Lower lobe of right lung (tissue), 2 donors: ENCODE measurements around the gene PEX14. TPM values are rescaled to one million over a fixed set of nuclear protein-coding genes. Genes with fewer than 3 reads are reported as not detected.
A peak's percentile ranks its signal among the peaks of the same experiment; 100 is the strongest.

Experiments
- ATAC-seq, 2 donors: fragments of 200-7000 bp; cut with Tn5 transposase; one replicate each; pipeline ENCODE4 v1.9.1; 2020 to 2022; ENCODE audit warnings: mild to moderate bottlenecking in 2 of 2, moderate library complexity in 2 of 2
- DNase-seq: peaks from one replicate; pipeline ENCODE4 v3.0.0-alpha.2; 2020
- H3K27ac ChIP-seq: fragments of 200-600 bp; one replicate; pipeline ENCODE4 v1.8.0; 2022
- H3K27me3 ChIP-seq: fragments of 200-600 bp; one replicate; pipeline ENCODE4 v1.8.0; 2022; ENCODE audit warnings: low read depth
- H3K36me3 ChIP-seq: fragments of 200-600 bp; one replicate; pipeline ENCODE4 v1.8.0; 2022; ENCODE audit warnings: mild to moderate bottlenecking
- H3K4me1 ChIP-seq: fragments of 200-600 bp; one replicate; pipeline ENCODE4 v1.8.0; 2022
- H3K4me3 ChIP-seq: fragments of 200-600 bp; one replicate; pipeline ENCODE4 v1.8.0; 2022; ENCODE audit warnings: mild to moderate bottlenecking
- H3K9me3 ChIP-seq: fragments of 200-600 bp; one replicate; pipeline ENCODE4 v1.8.0; 2022
- CTCF ChIP-seq: fragments of 200-600 bp; IDR thresholded peaks from one replicate; pipeline ENCODE4 v1.8.0; 2022; ENCODE audit warnings: antibody characterized with exemption, mild to moderate bottlenecking
- intact Hi-C: fragments of 100-400 bp; cut with DNase I; formaldehyde crosslinking; loops from one replicate; pipeline ENCODE4 v1.11.0; 2022
- total RNA-seq: library from RNA; stranded (reverse); fragmentation: NEBNext Ultra II Directional; extraction: Animal tissue kit (Norgen Biotek cat#: 25700); gene quantifications from one replicate; pipeline ENCODE4 v1.2.1, GENCODE V29; 2021
- donor health status: DM: no; HTN: yes; CAD: no; lungs with severe emphysema.

PEX14 gene
- total RNA-seq, 1 donor from 2014 or later, result 27.9 TPM

GRCh38 chr1:10507111-10507879 is 32.5 kb downstream of the PEX14 start:
- H3K9me3 ChIP-seq, result no peaks in the 10 kb centered on the region
- no peaks in the 10 kb centered on the region for H3K36me3 ChIP-seq
- peak; percentile 85 to 88 for ATAC-seq
- H3K4me3 ChIP-seq, result no peak overlapping the region
- no peak overlapping the region for H3K27ac ChIP-seq
- TF ChIP-seq CTCF, result peak; percentile 77
- DNase-seq, result peak; percentile 60
- peaks cover 40% of the 10 kb centered on the region for H3K4me1 ChIP-seq
- intact Hi-C loops, result no loop called here
- no peaks in the 10 kb centered on the region for H3K27me3 ChIP-seq

- TF ChIP-seq CTCF, result no peak
- Histone ChIP-seq H3K4me1 (peaks cover 43% of the 10 kb centered on the region), H3K36me3 (no peaks in the 10 kb centered on the region), H3K27me3 (no peaks in the 10 kb centered on the region), H3K4me3 (no peak overlapping the region), H3K27ac (no peak overlapping the region), H3K9me3 (no peaks in the 10 kb centered on the region)
- no peak for DNase-seq
- ATAC-seq, result no peak
- intact Hi-C loops, result no loop called here
Measured at GRCh38 chr1:10508511-10508951, 33.8 kb downstream of the PEX14 start.

- peak overlapping the region; percentile 71 for H3K27ac ChIP-seq
Measured at GRCh38 chr1:10509809-10510509, 35.2 kb downstream of the PEX14 start.

GRCh38 chr1:10510520-10511493 is 36.1 kb downstream of the PEX14 start:
- intact Hi-C loops, result loop anchor here (10.0 kb wide), 1 partner anchor 354 kb away; no protein-coding TSS in a partner anchor
- H3K4me3 ChIP-seq, result no peak overlapping the region
- peak; percentile 72 to 76 for ATAC-seq
- H3K36me3 ChIP-seq, result no peaks in the 10 kb centered on the region
- peak overlapping the region; percentile 71 for H3K27ac ChIP-seq
- no peak for DNase-seq
- TF ChIP-seq CTCF, result no peak
- H3K9me3 ChIP-seq, result no peaks in the 10 kb centered on the region
- H3K4me1 ChIP-seq, result peaks cover 61% of the 10 kb centered on the region
- no peaks in the 10 kb centered on the region for H3K27me3 ChIP-seq

More at GRCh38 chr1:10509809-10510509, 35.2 kb downstream of the PEX14 start:
- no peaks in the 10 kb centered on the region for H3K27me3 ChIP-seq
- H3K4me3 ChIP-seq, result no peak overlapping the region
- DNase-seq, result no peak
- ATAC-seq, result no peak
- intact Hi-C loops, result loop anchor here (10.0 kb wide), 1 partner anchor 355 kb away; no protein-coding TSS in a partner anchor
- H3K4me1 ChIP-seq, result peaks cover 52% of the 10 kb centered on the region
- TF ChIP-seq CTCF, result no peak
- H3K36me3 ChIP-seq, result no peaks in the 10 kb centered on the region
- H3K9me3 ChIP-seq, result no peaks in the 10 kb centered on the region

- TF ChIP-seq CTCF, result no peak
- Histone ChIP-seq H3K27me3 (no peaks in the 10 kb centered on the region), H3K9me3 (no peaks in the 10 kb centered on the region), H3K4me3 (no peak overlapping the region), H3K27ac (peak overlapping the region; percentile 71), H3K4me1 (peaks cover 68% of the 10 kb centered on the region), H3K36me3 (no peaks in the 10 kb centered on the region)
- ATAC-seq (no peak), DNase-seq (no peak)
- intact Hi-C loops, result loop anchor here (10.0 kb wide), 1 partner anchor 353 kb away; no protein-coding TSS in a partner anchor
Measured at GRCh38 chr1:10511494-10511885, 36.7 kb downstream of the PEX14 start.
